ENCODE measurements around the gene CLPTM1L.

DNA sequence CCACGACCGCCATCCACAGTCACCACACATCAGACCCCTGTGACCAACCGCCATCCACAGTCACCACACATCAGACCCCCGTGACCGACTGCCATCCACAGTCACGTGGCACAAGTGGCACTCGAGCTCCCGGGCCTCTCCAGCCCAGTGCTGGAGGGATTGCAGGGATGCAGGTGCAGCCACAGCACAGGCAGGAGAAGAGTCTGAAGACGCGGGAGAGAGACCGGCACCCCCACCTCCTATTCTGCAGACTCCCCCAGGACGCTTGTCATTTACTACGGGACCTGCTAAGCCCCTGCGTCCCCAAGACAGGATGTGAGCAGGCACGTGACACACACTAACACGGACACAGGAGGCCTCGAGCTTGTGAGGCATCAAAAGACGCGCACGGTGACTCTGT lies 71.2 kb downstream of the CLPTM1L start:
- TF ChIP-seq, protein P1, sequence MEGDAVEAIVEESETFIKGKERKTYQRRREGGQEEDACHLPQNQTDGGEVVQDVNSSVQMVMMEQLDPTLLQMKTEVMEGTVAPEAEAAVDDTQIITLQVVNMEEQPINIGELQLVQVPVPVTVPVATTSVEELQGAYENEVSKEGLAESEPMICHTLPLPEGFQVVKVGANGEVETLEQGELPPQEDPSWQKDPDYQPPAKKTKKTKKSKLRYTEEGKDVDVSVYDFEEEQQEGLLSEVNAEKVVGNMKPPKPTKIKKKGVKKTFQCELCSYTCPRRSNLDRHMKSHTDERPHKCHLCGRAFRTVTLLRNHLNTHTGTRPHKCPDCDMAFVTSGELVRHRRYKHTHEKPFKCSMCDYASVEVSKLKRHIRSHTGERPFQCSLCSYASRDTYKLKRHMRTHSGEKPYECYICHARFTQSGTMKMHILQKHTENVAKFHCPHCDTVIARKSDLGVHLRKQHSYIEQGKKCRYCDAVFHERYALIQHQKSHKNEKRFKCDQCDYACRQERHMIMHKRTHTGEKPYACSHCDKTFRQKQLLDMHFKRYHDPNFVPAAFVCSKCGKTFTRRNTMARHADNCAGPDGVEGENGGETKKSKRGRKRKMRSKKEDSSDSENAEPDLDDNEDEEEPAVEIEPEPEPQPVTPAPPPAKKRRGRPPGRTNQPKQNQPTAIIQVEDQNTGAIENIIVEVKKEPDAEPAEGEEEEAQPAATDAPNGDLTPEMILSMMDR (IDR thresholded peaks at IDR 0.05; ENCODE audit: poor library complexity, severe bottlenecking) = no peak
- no peak for TF ChIP-seq POLR2AphosphoS5 (IDR thresholded peaks at IDR 0.05)
- no peak for TF ChIP-seq EP300 (conservative IDR thresholded peaks at IDR 0.05; ENCODE audit: poor library complexity, severe bottlenecking)
- no peak for TF ChIP-seq EZH2 (IDR thresholded peaks at IDR 0.05; ENCODE audit: borderline replicate concordance, insufficient read depth, low read length, poor library complexity, severe bottlenecking)
- TF ChIP-seq MXI1 (conservative IDR thresholded peaks at IDR 0.05; ENCODE audit: poor library complexity, severe bottlenecking) = no peak
- TF ChIP-seq TAF1 (IDR thresholded peaks at IDR 0.05; ENCODE audit: low read depth) = no peak

Measured in neural cell (in vitro differentiated cells).